GM20000 (cell line): ENCODE measurements around the gene PEAR1.

ENCODE experiments used
- DNase-seq: peaks from one replicate; pipeline ENCODE4 v3.0.0; 2012; ENCODE audit warnings: low spot score
- CTCF ChIP-seq: IDR thresholded peaks from 2 replicates; pipeline ENCODE4 v1.5.1; 2012; ENCODE audit warnings: mild to moderate bottlenecking, control low read depth; ENCODE audit errors: extremely low read depth, missing control alignments

The PEAR1 gene

GRCh38 chr1:156911577-156912298 lies 18.2 kb downstream of the PEAR1 start:
- no peak for TF ChIP-seq CTCF
- no peak for DNase-seq

GRCh38 chr1:156912310-156912709 lies 18.8 kb downstream of the PEAR1 start:
- no peak for TF ChIP-seq CTCF

DNA sequence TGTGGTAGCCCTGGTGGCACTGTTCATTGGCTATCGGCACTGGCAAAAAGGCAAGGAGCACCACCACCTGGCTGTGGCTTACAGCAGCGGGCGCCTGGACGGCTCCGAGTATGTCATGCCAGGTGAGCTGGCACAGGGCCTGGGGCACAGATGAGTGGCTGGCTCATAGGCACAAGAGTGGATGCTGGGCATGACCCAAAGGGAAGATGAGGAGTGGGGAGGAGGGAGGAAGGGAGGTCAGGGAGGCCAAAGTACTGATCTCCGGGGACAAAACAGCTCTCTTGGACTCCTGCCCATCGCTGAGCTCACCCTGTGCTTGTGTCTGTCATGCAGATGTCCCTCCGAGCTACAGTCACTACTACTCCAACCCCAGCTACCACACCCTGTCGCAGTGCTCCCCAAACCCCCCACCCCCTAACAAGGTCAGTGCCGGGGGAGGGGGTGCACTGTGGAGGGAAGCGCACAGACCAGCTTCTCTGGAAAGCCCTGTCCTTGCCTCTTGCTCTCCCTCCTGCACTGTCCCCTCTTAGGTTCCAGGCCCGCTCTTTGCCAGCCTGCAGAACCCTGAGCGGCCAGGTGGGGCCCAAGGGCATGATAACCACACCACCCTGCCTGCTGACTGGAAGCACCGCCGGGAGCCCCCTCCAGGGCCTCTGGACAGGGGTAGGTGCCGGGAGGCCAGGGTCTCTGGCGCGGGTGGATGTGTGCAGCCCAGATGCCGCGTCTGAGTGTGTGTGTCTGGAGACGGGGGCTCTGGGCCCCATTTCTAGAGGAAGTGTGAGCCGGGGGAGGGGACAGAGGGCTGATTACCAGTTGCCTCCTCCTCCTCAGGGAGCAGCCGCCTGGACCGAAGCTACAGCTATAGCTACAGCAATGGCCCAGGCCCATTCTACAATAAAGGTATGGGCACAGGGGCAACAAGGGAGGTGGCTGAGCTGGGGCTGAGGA lies 19.6 kb downstream of the PEAR1 start:
- no peak for DNase-seq
- TF ChIP-seq CTCF, result no peak

More at GRCh38 chr1:156912310-156912709, 18.8 kb downstream of the PEAR1 start:
- DNase-seq, result no peak

DNA sequence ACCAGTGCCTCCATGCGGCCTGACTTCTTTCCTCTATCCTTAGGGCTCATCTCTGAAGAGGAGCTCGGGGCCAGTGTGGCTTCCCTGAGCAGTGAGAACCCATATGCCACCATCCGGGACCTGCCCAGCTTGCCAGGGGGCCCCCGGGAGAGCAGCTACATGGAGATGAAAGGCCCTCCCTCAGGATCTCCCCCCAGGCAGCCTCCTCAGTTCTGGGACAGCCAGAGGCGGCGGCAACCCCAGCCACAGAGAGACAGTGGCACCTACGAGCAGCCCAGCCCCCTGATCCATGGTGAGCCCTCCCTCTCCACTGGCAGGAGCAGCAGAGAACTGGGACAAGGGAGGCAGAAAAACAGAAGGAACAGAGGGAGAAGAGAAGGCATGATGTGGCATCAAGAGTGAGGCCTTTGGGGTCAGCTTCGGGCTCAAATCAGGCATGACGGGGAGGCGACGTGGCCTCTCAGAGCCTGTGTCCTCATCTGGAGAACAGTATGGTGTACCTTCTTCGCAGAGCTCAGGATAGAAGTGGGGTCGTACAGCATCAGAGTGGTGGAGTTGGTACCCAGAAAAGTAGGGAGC lies 20.4 kb downstream of the PEAR1 start:
- no peak for DNase-seq
- TF ChIP-seq CTCF, result no peak

DNA sequence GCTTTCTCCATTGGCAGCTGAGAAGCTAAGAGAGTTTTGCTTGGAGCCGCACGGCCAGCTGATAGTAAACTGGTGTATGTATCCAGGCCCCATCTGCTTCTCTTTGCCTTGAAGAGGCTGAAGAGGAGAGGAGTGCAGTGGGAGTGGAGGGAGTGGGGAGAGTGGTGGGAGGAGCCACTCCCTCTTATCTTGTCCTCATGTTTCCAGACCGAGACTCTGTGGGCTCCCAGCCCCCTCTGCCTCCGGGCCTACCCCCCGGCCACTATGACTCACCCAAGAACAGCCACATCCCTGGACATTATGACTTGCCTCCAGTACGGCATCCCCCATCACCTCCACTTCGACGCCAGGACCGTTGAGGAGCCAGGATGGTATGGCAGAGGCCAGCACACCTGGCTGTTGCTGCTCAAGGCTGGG lies 20.9 kb downstream of the PEAR1 start:
- no peak for DNase-seq
- no peak for TF ChIP-seq CTCF

GRCh38 chr1:156920233-156921052 lies 26.9 kb downstream of the PEAR1 start, which contains the start of gene LRRC71:
LRRC71 (plus strand) TSS chr1:156920632; CDS start chr1:156920804, 172 bp downstream.
- peak; percentile 76 for DNase-seq
- TF ChIP-seq CTCF, result peak; percentile 52
